ENCODE measurements around the gene OPCML.

OPCML gene

GRCh38 chr11:133026952-133027351, 505.3 kb downstream of the OPCML start:
- no peak for DNase-seq (ENCODE audit: low spot score)

- DNase-seq (ENCODE audit: low spot score), result no peak
Measured at GRCh38 chr11:133024301-133024700, 508.0 kb downstream of the OPCML start.

- DNase-seq (ENCODE audit: low spot score), result no peak
Measured at GRCh38 chr11:133023232-133023631, 509.1 kb downstream of the OPCML start.

- no peak for DNase-seq (ENCODE audit: low spot score)
Measured at GRCh38 chr11:133021553-133021952, 510.7 kb downstream of the OPCML start.

- no peak for DNase-seq (ENCODE audit: low spot score)
Measured at GRCh38 chr11:133020372-133020714, 512.0 kb downstream of the OPCML start.

- DNase-seq (ENCODE audit: low spot score), result no peak
Measured at GRCh38 chr11:133019545-133020371, 512.5 kb downstream of the OPCML start.

- no peak for DNase-seq (ENCODE audit: low spot score)
Measured at GRCh38 chr11:133015457-133015856, 516.8 kb downstream of the OPCML start.

GRCh38 chr11:133014337-133014736, 518.0 kb downstream of the OPCML start:
- DNase-seq (ENCODE audit: low spot score), result no peak

- no peak for DNase-seq (ENCODE audit: low spot score)
Measured at GRCh38 chr11:133012803-133013202, 519.5 kb downstream of the OPCML start.

GRCh38 chr11:133011604-133012003, 520.7 kb downstream of the OPCML start:
- DNase-seq (ENCODE audit: low spot score), result no peak

- no peak for DNase-seq (ENCODE audit: low spot score)
Measured at GRCh38 chr11:133007027-133007584, 525.2 kb downstream of the OPCML start.

- no peak for DNase-seq (ENCODE audit: low spot score)
Measured at GRCh38 chr11:133004369-133004768, 527.9 kb downstream of the OPCML start.

GRCh38 chr11:132999516-132999915, 532.8 kb downstream of the OPCML start:
- DNase-seq (ENCODE audit: low spot score), result no peak

- DNase-seq (ENCODE audit: low spot score), result no peak
Measured at GRCh38 chr11:132999031-132999430, 533.3 kb downstream of the OPCML start.

- DNase-seq (ENCODE audit: low spot score), result no peak
Measured at GRCh38 chr11:132997396-132997795, 534.9 kb downstream of the OPCML start.

- DNase-seq (ENCODE audit: low spot score), result no peak
Measured at GRCh38 chr11:132994966-132995365, 537.3 kb downstream of the OPCML start.

GRCh38 chr11:132993991-132994502, 538.3 kb downstream of the OPCML start:
- DNase-seq (ENCODE audit: low spot score), result peak; percentile 27

GRCh38 chr11:132992838-132993631, 539.3 kb downstream of the OPCML start:
- DNase-seq (ENCODE audit: low spot score), result peak; percentile 48

- no peak for DNase-seq (ENCODE audit: low spot score)
Measured at GRCh38 chr11:132988411-132988810, 543.9 kb downstream of the OPCML start.

- DNase-seq (ENCODE audit: low spot score), result peak; percentile 79
Measured at GRCh38 chr11:132987936-132988335, 544.4 kb downstream of the OPCML start.

GRCh38 chr11:132983641-132983978, 548.7 kb downstream of the OPCML start:
- DNase-seq (ENCODE audit: low spot score), result no peak

- DNase-seq (ENCODE audit: low spot score), result no peak
Measured at GRCh38 chr11:132982772-132983640, 549.3 kb downstream of the OPCML start.
